ENCODE data around the gene SPHKAP.

GRCh38 chr2:228016402-228016801, 165.1 kb downstream of the SPHKAP start:
- TF ChIP-seq REST (tag by site-specific recombination; IDR thresholded peaks at IDR 0.05), result no peak
- no peak for TF ChIP-seq YY1 (tag by site-specific recombination; IDR thresholded peaks at IDR 0.05)
- no peak for TF ChIP-seq ZNF624 (tag by site-specific recombination; IDR thresholded peaks at IDR 0.05)
- TF ChIP-seq ZNF18 (tag by site-specific recombination; IDR thresholded peaks at IDR 0.05), result no peak
- no peak for TF ChIP-seq TCF7L2 (IDR thresholded peaks at IDR 0.05; ENCODE audit: borderline replicate concordance, low read depth, low read length)
- TF ChIP-seq MYNN (tag by site-specific recombination; IDR thresholded peaks at IDR 0.05; ENCODE audit: borderline replicate concordance), result no peak
- no peak for TF ChIP-seq CTCF (tag by site-specific recombination; IDR thresholded peaks at IDR 0.05)
- TF ChIP-seq ZNF670 (tag by site-specific recombination; IDR thresholded peaks at IDR 0.05; ENCODE audit: low read depth), result no peak
- TF ChIP-seq ZNF274 (IDR thresholded peaks at IDR 0.05; ENCODE audit: low read length), result no peak
- no peak for TF ChIP-seq ZNF274 (tag by site-specific recombination; IDR thresholded peaks at IDR 0.05; ENCODE audit: borderline replicate concordance)
- no peak for TF ChIP-seq ZXDB (tag by site-specific recombination; IDR thresholded peaks at IDR 0.05)
- no peak for TF ChIP-seq ZNF433 (tag by site-specific recombination; IDR thresholded peaks at IDR 0.05; ENCODE audit: low read depth)

Data from HEK293 (cell line).